DMS153 treated with DMSO at 0.1 percent for 48 hours (cell line): ENCODE measurements around the gene EGLN3.
A peak's percentile ranks its signal among the peaks of the same experiment; 100 is the strongest.
"Not testable (repeated sequence)": the region's sequence is repeated elsewhere in the genome, so short reads cannot be mapped to it uniquely, and the experiment has no call there.

ENCODE experiments used
- DNase-seq: peaks from one replicate; lab custom pipeline; 2025; ENCODE audit not compliant: unreplicated experiment; lab: John Stamatoyannopoulos, UW

EGLN3 gene

DNA sequence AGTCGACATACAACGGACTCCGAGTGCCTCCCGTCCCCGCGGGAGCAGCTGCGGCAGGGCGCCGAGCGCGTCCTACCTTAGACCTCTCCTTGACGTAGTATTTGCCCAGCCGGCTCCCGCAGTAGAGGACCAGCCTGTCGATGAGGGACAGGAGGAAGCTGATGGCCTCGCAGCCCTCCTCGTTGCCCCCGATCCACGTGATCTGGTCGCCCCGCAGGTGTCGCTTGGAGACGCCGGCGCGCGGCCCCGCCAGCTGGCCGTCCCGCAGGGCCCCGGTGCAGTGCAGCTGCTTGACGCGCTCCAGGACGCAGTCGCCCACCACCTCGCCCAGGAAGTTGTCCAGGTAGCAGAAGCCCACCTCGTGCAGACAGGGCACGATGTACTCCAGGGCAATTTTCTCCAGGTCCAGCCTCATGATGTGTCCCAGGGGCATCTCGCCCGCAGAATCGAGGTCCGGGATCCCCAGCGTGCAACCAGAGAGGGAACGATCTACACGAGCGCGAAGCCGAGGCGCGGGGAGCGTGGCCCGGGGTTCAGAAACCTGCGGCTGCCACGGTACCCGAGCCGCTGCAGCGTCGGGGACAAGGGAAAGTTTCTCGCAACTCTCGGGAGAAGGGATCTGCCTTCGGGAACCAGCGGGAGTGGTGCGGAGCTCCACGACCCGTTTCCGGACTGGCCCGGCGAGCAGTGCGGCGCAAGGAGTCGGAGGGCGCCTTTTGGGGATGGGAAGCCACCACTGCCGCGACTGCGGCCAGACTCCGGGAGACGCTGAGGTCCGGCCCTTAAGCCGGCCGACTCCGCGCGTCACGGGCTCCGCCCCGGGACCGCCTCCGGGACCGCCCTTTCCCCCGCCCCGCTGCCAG is at the start of gene EGLN3:
TSS of gene EGLN3 (minus strand) at position 755 of the 863 bp plus-strand sequence. CDS start at position 433, 322 bp downstream.
- peak; percentile 92 for DNase-seq

DNA sequence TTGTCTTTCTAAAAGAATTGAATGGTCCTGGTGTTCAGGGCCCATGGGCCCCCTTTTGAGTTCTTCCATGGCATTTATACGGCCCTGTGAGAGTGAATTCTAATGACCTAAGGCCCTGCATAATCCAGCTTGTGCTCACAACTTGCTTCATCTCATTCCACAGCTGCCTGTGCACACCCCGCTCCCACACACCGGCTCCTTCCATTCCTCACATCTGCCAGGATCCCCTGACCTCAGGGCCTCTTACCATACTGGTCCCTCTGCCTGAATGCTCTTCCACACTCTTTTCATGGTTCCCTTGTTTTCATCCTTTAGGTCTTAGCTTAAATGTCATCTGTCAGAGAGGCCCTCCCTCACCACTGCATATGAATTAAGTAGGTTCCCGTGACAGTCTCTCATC is 49.5 kb upstream of the EGLN3 start:
- no peak for DNase-seq

DNA sequence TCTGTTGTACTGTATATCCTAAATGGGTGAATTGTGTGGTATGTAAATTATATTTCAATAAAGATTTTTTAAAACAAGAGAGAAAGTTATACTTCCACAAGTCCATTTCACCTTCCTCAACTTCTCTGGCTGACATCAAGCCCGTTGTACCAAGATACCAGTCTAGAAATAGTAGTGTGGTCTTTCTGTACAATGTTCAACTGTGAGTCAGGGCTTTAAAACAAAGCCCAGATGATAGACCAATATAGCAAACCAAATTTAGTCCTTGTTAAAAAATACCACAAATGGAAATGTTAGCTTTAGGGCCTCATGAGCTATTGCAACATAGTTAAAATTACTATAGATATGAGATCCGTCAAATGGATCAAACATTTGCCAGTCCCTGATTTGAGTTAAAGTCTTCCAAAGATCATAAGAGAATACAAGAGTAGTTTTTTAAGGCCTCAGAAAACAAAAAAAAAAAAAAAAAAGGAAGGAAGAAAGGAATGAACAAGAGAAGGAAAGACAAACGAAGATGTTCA is 49.0 kb upstream of the EGLN3 start:
- DNase-seq, result no peak

GRCh38 chr14:33997611-33998010 is 46.7 kb upstream of the EGLN3 start:
- no peak for DNase-seq

DNA sequence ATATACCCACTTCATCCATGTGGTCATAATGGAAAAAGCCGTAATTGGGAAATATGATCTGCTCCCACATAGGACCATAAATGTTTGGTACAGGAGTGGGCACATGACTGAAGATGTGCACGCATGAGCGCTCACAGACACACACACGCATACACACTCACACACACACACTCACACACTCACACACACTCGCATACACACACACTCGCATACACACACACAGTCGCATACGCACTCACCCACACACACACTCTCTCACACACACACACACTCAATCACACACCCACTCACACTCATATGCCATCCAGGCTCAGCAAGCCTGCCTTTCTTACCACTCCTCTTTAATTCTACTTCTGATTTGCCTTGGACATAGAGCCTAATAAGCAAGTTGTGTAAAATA is 45.6 kb upstream of the EGLN3 start:
- no peak for DNase-seq

DNA sequence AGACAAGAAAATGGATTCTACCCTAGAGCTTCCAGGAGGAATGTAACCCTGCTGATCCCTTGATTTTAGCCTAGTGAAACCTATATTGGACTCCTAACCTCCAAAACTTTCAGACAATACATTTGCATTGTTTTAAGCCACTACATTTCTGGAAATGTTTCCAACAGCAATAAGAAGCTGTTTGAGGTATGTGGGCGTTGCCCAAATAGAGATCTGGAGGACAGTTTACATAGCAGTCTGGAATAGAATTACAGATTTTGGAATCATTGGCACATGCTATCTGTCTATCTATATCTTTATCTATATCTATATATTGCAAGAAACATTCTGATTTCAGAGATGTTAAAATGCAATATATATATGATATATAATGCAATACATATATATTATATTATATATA is 42.4 kb upstream of the EGLN3 start:
- no peak for DNase-seq

DNA sequence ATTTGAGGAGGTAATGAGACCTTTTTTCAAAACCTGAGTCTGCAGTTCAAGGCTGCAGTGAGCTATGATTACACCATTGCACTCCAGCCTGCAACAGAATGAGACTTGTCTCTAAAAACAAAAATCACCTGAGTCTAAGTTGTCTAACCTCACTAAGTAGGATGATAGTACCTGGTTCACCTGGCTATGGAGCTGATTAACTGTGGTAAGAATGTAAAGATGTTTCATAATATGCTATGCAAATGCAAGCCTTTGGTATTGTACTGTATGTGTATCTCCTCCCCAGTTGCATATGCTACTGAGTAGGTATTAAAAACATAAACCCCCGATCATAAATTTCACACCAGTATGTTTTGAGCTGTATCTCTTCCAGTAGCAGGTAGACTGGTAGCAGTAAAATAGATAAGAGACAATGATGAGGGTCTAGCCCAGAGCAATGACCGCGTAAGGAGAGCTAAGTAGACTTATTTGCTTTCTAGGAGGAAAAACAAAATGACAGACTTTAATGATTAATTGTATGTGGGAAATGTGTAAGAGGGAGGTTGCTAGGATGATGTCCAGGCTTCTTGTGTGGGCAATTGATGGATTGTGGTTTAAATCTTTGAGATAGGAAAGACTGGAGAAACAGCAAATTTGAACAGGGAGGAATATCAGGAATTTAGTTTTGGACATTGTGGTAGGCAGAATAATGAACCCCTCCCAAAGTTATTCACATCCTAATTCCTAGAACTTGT is 41.6 kb upstream of the EGLN3 start:
- DNase-seq, result no peak

- no peak for DNase-seq
Measured at GRCh38 chr14:33990790-33991189, 39.9 kb upstream of the EGLN3 start.

DNA sequence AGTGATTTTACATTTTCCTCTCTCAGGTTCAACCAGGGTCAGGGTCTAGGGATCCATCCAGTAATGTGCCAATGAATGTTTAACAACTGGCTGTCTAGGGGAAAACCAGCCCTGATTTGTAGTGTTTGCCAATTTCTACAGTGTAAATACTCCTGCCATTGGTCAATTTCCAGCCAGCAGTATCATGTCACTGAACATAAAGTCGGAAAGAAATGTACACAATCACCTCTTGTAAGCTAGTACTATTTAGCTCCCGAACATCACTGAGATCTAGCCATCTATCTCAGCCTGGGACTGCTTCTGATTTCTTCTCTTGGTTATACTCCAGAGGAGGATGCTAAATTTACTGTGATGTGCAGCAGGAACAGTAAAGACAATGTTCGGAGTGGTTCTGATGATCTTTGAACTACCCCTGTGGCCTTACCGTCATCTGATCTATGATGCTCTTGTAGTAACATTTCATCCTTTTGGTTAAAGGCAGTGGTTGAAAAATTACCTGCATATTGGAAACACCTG is 36.7 kb upstream of the EGLN3 start:
- DNase-seq, result peak; percentile 25

DNA sequence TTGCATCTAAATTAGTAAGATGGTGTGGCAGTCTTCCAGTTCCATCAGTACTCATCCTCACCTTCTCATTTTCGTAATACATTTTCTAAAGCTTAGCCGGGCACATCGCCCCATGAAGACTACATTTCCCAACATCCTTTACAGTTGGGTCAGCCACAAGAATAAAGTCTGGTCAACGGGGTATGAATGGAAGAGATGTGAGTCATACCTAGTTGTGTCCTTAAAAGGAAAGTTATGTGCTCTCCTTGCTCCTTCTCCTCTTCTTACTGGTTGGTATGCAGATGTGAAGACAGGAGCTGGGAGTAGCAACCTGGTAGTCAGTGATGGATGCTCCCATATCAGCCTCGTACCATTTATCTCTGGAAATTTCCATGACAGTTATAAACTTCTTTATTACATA is 35.9 kb upstream of the EGLN3 start:
- no peak for DNase-seq

DNA sequence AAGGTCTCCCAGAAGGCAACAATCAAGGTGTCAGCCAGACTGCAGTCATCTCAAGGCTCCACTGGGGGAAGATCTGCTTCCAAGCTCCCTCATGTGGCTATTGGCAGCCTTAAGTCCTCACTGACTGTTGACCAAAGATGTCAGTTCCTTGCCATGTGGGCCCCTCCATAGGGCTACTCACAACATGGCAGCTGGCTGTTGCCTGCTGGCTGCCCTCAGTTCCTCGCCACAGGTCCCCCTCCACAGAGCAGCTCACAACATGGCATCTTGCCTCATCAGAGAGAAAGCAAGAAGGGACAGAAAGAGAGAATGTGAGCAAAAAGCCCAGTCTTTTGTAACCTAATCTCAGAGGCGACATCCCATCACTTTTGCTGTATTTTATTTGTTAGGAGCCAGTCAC is 34.4 kb upstream of the EGLN3 start:
- no peak for DNase-seq

DNA sequence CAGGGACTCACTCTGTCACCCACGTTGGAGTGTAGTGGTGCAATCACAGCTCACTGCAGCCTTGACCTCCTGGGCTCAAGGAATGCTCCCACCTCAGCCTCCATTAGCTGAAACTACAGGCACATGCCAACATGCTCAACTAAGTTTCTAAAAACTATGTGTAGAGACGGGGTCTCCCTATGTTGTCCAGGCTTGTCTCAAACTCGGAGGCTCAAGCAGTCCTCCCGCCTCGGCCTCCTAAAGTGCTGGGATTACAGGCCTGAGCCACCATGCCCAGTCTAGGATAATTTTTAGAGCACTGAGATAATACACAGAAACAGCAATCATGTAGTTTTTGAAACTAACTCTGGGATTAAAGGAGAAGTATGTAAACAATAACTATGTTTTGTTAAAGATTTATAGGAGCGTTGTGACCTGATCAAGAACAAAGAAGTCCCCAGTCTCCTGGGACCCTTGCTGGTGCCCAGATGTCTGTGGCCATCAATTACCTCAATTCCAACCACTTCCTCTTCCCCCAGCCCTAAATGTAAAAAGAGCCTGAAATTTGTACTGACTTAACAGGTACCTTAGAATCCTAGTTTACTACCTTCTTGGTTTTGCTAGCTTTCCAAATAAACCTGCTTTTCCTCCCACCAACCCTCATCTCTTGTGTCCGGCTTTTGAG is 28.9 kb upstream of the EGLN3 start:
- no peak for DNase-seq

- no peak for DNase-seq
Measured at GRCh38 chr14:33978892-33979612, 28.2 kb upstream of the EGLN3 start.

- no peak for DNase-seq
Measured at GRCh38 chr14:33972583-33973081, 21.8 kb upstream of the EGLN3 start.

- DNase-seq, result not testable (repeated sequence)
Measured at GRCh38 chr14:33969846-33970245, 19.0 kb upstream of the EGLN3 start.

DNA sequence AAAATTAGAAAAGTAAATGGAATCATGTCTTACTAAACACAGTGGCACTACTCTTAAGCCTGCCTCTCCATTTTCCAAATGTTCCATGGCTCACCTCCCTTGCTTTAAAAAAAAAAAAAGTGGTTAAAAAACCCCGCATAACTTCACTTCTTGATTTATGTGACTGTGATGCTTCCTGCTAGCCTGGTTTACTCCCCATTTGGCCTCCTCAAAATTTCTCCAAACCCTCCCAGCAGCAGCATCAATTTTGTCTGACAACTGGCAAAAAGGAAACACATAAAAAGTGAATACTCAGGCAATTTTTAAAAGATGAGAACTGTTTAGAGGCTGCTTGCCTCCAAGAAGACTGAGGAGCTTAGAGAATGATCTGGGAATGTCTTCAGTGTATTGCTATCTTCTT is 17.8 kb upstream of the EGLN3 start:
- no peak for DNase-seq

GRCh38 chr14:33967138-33967537 is 16.3 kb upstream of the EGLN3 start:
- no peak for DNase-seq

DNA sequence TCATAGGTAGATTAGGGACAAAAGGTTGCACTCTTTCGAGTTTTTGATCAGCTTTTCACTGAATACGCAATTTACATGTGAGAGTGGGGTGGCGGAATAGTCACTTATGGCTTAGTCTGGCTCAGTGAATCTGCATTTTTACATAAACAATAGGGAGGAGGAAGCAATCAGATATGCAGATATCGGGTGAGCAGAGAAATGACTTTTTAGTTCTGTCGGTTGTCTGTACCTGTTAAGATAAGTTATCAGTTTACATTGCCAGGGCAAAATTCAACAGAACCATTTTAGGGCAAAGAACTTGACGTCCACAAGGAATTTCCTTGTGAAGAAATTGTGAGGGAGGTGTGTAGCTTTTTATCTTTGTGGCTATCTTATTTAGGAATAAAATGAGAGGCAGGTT is 15.4 kb upstream of the EGLN3 start:
- no peak for DNase-seq

- no peak for DNase-seq
Measured at GRCh38 chr14:33964599-33965317, 13.9 kb upstream of the EGLN3 start.

DNA sequence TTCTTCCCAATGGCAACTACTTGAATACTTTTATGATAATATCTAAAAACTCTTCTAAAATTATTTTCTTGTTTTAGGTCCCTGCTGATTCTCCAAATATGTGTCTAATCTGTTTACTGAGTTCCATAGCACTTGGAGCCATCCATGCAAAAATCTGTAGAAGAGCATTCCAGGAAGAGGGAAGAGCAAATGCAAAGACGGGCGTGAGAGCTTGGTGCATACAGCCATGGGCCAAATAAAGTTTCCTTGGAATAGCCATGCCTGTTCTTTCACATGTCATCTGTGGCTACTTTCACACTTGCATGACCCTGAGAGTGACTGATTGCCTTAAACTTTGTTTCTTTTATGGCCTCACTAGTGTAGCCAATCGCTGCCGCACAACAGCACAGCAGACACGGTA is 13.0 kb upstream of the EGLN3 start:
- no peak for DNase-seq
